ENCODE results near the gene DICER1.

DNA sequence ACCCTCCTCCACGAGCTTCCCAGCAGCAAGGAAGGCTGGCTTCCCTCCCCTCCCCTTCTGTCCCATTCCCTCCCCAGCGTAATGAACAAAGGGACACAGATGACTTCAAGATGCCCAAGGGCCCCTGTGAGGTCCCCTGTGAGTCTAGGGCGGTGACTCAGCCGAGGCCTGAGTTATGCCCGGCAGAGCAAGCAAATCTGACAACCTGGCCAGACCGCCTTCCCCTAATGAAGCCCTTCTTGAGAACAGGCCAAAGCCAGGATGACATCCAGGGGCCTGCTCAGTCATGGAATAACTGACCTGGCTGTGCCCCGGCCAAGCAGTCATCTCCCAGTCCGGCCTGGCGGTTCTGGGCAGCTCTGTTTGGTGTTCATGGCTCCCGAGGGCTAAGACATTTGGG lies 89.2 kb downstream of the DICER1 start:
- TF ChIP-seq CTCF (IDR thresholded peaks at IDR 0.05): no peak
- no peak for TF ChIP-seq ZFX (IDR thresholded peaks at IDR 0.05; ENCODE audit: borderline replicate concordance)
